Caco-2 (cell line): ENCODE measurements around the gene LCN1. TPM values are rescaled to one million over a fixed set of nuclear protein-coding genes. Genes with fewer than 3 reads are reported as not detected.

ENCODE experiments used
- BruUV-seq: library from RNA; stranded (reverse); fragments of 400-500 nt; replicated peaks from 2 replicates; lab custom pipeline; 2021; lab: Mats Ljungman, UMichigan
- CTCF ChIA-PET: fragments of 300-600 bp; sonication (Branson Sonifier 250); formaldehyde crosslinking; loops from one replicate; lab custom pipeline; 2022; ENCODE audit warnings: antibody characterized with exemption; lab: Charles Lee
- POLR2A ChIA-PET: fragments of 300-600 bp; sonication (Branson Sonifier 250); formaldehyde crosslinking; loops from one replicate; lab custom pipeline; 2022; ENCODE audit warnings: antibody characterized with exemption; lab: Charles Lee
- DNase-seq, 2 experiments: peaks; one replicate each; pipeline versions ENCODE4 v3.0.0 to v3.0.0-alpha.2; 2020 to 2022
- H3K27me3 ChIP-seq: replicated peaks from 2 replicates; pipeline ENCODE4 v1.6.0; 2011; ENCODE audit warnings: low read length; ENCODE audit not compliant: control insufficient read depth, insufficient read depth
- H3K36me3 ChIP-seq: 2 replicates; pipeline ENCODE4 v1.5.1; 2011; ENCODE audit warnings: low read length; ENCODE audit not compliant: control insufficient read depth, insufficient read depth
- H3K4me1 ChIP-seq: fragments of 250-450 bp; sonication (Bioruptor Pico); 2 replicates; pipeline ENCODE4 v1.5.1; 2020; ENCODE audit warnings: mild to moderate bottlenecking
- H3K4me3 ChIP-seq: 2 replicates; pipeline ENCODE4 v1.5.1; 2011; ENCODE audit warnings: low read depth, mild to moderate bottlenecking, control low read depth, low read length
- H3K9me3 ChIP-seq: fragments of 250-450 bp; sonication (Bioruptor Pico); 2 replicates; pipeline ENCODE4 v1.5.1; 2020; ENCODE audit warnings: mild to moderate bottlenecking, moderate library complexity
- H3K27ac Mint-ChIP-seq: one replicate; pipeline ENCODE4 v1.8.0; 2022; ENCODE audit warnings: mixed read lengths; ENCODE audit not compliant: unreplicated experiment
- H3K27me3 Mint-ChIP-seq: one replicate; pipeline ENCODE4 v1.8.0; 2022; ENCODE audit warnings: mixed read lengths; ENCODE audit not compliant: insufficient read depth, unreplicated experiment
- H3K36me3 Mint-ChIP-seq: one replicate; pipeline ENCODE4 v1.8.0; 2022; ENCODE audit warnings: mild to moderate bottlenecking, mixed read lengths; ENCODE audit not compliant: insufficient read depth, unreplicated experiment
- H3K4me1 Mint-ChIP-seq: one replicate; pipeline ENCODE4 v1.8.0; 2022; ENCODE audit warnings: low read depth, mixed read lengths; ENCODE audit not compliant: unreplicated experiment
- H3K4me3 Mint-ChIP-seq: one replicate; pipeline ENCODE4 v1.8.0; 2022; ENCODE audit warnings: mild to moderate bottlenecking, moderate library complexity, mixed read lengths; ENCODE audit not compliant: unreplicated experiment
- H3K9me3 Mint-ChIP-seq: one replicate; pipeline ENCODE4 v1.8.0; 2022; ENCODE audit warnings: mixed read lengths; ENCODE audit not compliant: unreplicated experiment
- intact Hi-C: fragments of 100-400 bp; cut with micrococcal nuclease; formaldehyde crosslinking; loops from one replicate; pipeline ENCODE4 v1.10.0; 2022; ENCODE audit not compliant: unreplicated experiment
- total RNA-seq: library from RNA; stranded (reverse); gene quantifications from 2 replicates; pipeline ENCODE4 v1.2.3, GENCODE V29; 2022
- TF ChIP-seq, protein P1 (sequence below), 2 experiments: fragments of 200-600 bp in 1 of 2; IDR thresholded peaks; 1 replicate in 1 of 2; 2 replicates in 1 of 2; pipeline versions ENCODE4 v1.5.1 to v1.8.0; 2011 to 2022; ENCODE audit warnings: antibody characterized with exemption in 1 of 2, control low read depth in 1 of 2, inconsistent platforms in 1 of 2, low read depth in 1 of 2, low read length in 1 of 2, mild to moderate bottlenecking in 1 of 2, moderate library complexity in 1 of 2; ENCODE audit not compliant: insufficient read depth in 1 of 2, severe bottlenecking in 1 of 2, unreplicated experiment in 1 of 2

LCN1 gene
- total RNA-seq, 1 experiment from 2014 or later: not detected

DNA sequence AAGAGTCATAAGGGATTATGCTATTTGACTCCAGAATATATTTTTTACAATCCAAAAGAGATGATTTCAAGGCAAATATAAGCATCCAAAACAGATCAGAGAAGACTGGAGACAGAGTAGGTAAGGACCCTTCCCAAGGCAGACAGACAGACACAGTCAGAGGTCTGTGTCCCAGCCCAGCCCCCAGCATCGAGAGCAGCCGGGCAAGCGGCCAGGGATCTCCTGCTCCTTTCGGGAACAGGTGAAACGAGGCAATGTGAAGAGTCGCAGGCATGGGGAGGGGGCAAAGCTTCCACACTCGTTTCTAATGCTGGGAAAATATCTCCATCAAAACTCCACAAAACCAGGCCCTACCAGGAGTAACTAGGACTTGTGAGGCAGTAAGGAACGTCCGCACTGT is 46.1 kb downstream of the LCN1 start:
- no peak for DNase-seq
- Mint-ChIP-seq H3K27me3 (peaks cover 7% of the 10 kb centered on the region), H3K27ac (no peak overlapping the region), H3K4me3 (no peak overlapping the region), H3K36me3 (no peaks in the 10 kb centered on the region), H3K4me1 (peaks cover 13% of the 10 kb centered on the region), H3K9me3 (no peaks in the 10 kb centered on the region)
- Histone ChIP-seq H3K36me3 (no peaks in the 10 kb centered on the region), H3K27me3 (no peaks in the 10 kb centered on the region), H3K4me1 (no peaks in the 10 kb centered on the region), H3K4me3 (no peak overlapping the region), H3K9me3 (no peaks in the 10 kb centered on the region)
- ChIA-PET CTCF (no interaction called here), POLR2A (no interaction called here)
- TF ChIP-seq, protein P1, sequence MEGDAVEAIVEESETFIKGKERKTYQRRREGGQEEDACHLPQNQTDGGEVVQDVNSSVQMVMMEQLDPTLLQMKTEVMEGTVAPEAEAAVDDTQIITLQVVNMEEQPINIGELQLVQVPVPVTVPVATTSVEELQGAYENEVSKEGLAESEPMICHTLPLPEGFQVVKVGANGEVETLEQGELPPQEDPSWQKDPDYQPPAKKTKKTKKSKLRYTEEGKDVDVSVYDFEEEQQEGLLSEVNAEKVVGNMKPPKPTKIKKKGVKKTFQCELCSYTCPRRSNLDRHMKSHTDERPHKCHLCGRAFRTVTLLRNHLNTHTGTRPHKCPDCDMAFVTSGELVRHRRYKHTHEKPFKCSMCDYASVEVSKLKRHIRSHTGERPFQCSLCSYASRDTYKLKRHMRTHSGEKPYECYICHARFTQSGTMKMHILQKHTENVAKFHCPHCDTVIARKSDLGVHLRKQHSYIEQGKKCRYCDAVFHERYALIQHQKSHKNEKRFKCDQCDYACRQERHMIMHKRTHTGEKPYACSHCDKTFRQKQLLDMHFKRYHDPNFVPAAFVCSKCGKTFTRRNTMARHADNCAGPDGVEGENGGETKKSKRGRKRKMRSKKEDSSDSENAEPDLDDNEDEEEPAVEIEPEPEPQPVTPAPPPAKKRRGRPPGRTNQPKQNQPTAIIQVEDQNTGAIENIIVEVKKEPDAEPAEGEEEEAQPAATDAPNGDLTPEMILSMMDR (IDR thresholded peaks at IDR 0.05; ENCODE audit: insufficient read depth in 1 of 2, low read depth in 1 of 2, low read length in 1 of 2, severe bottlenecking in 1 of 2, unreplicated experiment in 1 of 2): no peak
- intact Hi-C loops: no loop called here
- no TSS peak for BruUV-seq

DNA sequence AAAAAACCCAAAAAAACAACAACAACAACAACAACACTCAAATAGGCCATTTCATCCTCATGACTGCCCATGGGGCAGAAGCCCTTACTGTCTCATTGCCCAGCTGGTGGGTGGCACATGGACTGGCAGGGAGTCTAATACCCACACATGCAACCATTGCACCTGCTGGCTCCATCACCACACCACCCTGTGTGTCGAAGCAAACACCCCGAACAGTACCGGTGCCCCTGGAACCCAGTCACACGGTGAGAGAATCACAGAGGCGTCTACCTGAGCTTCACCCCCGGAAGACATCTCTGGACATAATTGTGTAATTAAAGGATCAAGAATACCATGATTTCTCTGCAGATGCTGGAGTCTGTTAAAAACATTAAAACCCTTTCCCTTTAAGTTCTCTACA is 46.8 kb downstream of the LCN1 start:
- Mint-ChIP-seq H3K27me3 (peaks cover 7% of the 10 kb centered on the region), H3K27ac (no peak overlapping the region), H3K4me3 (no peak overlapping the region), H3K4me1 (peaks cover 13% of the 10 kb centered on the region), H3K9me3 (no peaks in the 10 kb centered on the region), H3K36me3 (no peaks in the 10 kb centered on the region)
- Histone ChIP-seq H3K4me1 (no peaks in the 10 kb centered on the region), H3K4me3 (no peak overlapping the region), H3K27me3 (no peaks in the 10 kb centered on the region), H3K36me3 (no peaks in the 10 kb centered on the region), H3K9me3 (no peaks in the 10 kb centered on the region)
- DNase-seq: no peak
- BruUV-seq: no TSS peak
- POLR2A ChIA-PET: no interaction called here
- intact Hi-C loops: no loop called here
- TF ChIP-seq, protein P1 (IDR thresholded peaks at IDR 0.05; ENCODE audit: insufficient read depth in 1 of 2, low read depth in 1 of 2, low read length in 1 of 2, severe bottlenecking in 1 of 2, unreplicated experiment in 1 of 2): no peak
- CTCF ChIA-PET: no interaction called here

DNA sequence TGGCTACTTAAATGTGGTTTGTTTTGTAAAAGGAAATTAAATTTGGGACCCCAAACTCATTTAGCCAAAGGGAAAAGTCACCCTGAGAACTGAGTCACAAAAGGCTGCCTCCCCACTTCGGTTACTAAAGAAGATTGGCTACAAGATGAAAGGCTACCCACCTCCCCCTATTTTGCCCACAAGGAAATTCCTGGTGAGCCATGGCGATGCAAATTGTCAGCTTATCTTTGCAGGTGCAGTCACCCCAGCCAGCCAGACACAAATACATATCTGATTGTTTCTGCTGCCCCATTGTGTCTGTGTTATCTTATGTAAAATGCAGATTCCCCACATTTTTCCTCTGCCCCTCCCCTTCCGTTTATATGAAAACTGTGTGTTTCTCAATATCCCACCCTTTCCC is 49.2 kb downstream of the LCN1 start:
- no TSS peak for BruUV-seq
- DNase-seq: no peak
- TF ChIP-seq, protein P1 (IDR thresholded peaks at IDR 0.05; ENCODE audit: insufficient read depth in 1 of 2, low read depth in 1 of 2, low read length in 1 of 2, severe bottlenecking in 1 of 2, unreplicated experiment in 1 of 2): no peak
- H3K4me1 ChIP-seq: no peaks in the 10 kb centered on the region
- no peaks in the 10 kb centered on the region for H3K36me3 ChIP-seq
- ChIA-PET CTCF (no interaction called here), POLR2A (no interaction called here)
- H3K9me3 ChIP-seq: no peaks in the 10 kb centered on the region
- intact Hi-C loops: no loop called here
- Mint-ChIP-seq H3K27ac (no peak overlapping the region), H3K27me3 (peaks cover 7% of the 10 kb centered on the region), H3K36me3 (no peaks in the 10 kb centered on the region), H3K9me3 (no peaks in the 10 kb centered on the region), H3K4me3 (no peak overlapping the region), H3K4me1 (peaks cover 11% of the 10 kb centered on the region)
- no peaks in the 10 kb centered on the region for H3K27me3 ChIP-seq
- no peak overlapping the region for H3K4me3 ChIP-seq
